Middle frontal gyrus (tissue), 1 donor: ENCODE measurements around the gene MMRN1.

ENCODE experiments used
- DNase-seq: peaks from one replicate; pipeline ENCODE4 v3.0.0-alpha.2; 2015; ENCODE audit warnings: low spot score; ENCODE audit errors: extremely low spot score

The MMRN1 gene

DNA sequence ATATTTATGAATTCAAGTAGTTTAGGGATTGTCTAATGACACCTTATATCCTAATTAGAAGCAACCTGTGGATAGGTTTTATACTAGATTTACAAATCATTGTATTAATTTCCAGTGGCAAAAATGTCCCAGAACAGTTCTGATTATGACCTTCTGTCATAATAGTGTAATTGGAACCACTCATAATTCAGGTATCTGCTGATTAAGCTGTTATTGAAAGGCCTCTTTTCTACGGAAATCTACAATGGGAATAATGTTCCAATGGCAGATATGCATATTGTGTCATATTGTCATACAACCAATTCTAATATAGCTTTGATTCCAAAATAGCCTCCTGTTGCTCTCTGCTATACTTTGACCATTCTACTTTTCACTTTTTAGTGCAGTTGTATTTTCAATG, 19.0 kb downstream of the MMRN1 start:
- no peak for DNase-seq

DNA sequence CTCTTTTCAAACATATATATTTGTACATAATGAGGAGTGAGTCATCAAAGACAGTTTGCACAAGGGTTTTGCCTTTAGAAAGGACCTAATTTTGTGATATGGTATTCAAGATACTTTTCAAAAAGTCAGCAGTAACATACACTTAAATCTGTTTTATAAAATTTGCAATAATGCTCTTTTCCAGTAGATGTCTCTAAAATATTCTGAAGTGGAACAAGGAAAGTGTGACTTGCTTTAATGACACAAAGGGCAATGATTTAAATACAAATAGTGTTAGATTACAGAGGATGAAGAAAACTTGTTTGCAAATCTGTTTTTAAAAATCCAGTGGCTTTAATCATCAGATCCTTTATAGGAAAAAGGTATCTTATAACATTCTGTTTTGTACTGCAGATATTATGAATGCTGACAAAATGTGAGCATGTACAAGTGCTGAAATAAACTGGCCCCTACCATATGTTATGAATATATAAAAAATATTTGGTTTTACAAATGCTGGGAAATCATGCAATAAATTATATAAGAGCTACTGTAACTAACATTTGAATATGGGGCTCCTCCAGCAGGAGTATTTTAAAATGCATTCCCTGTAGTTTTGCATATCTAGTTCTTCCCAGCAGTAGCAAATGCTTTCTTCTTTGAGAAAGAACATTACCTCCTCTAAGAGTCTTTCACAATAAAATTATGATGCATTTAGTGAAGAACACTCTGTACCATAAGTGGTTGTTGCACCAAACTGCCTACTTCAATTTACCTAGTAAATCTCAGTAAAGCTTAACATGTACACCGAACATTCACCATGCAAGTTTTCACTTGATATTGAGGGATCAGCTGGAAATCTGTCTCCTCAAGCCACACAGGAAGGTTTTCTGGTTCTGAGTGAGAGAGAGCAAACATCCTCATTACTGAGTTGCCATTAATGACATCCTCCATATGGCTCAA, 20.2 kb downstream of the MMRN1 start:
- DNase-seq, result no peak

DNA sequence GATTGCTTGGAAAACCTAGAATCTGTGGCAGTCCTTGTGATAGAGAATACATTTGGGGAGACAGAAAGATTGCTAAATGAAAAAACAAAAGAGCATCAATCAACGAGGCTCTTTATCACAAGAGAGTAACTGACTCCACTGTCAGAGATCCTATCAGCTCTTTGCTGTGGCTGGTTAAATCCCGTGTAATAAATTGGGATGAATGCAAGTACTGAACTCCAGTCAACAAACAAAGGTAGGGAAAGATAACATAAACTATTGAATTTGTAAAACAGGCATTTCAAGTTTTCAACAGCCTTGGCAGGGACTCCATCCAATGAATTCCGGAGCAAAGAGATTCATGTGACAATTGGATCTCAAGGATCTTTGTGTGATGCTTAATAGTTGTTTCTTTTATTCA, 21.3 kb downstream of the MMRN1 start:
- DNase-seq, result no peak

DNA sequence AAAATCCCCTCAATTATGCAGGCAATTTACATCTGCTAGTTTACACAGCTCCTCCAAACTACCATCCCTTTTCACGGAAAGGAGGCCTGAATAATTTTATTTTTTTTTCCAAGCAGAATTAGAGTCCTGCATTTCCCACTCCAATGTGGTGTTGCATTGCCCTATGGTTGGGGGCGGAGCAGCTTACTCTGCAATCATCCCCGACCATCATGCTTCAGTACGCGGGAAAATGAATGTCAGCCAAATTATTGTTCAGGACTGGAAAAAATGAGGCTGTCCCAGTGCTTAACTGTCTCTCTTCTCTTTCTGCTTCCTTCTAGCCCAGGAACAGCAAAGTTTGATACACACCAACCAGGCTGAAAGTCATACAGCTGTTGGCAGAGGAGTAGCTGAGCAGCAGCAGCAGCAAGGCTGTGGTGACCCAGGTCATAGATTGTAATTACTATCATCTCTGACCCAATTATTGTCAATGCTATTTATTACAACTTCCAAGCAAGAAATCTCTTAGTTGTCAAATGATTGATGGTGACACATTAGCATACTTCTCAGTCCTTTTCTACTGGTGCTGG, 28.3 kb downstream of the MMRN1 start:
- DNase-seq, result no peak

DNA sequence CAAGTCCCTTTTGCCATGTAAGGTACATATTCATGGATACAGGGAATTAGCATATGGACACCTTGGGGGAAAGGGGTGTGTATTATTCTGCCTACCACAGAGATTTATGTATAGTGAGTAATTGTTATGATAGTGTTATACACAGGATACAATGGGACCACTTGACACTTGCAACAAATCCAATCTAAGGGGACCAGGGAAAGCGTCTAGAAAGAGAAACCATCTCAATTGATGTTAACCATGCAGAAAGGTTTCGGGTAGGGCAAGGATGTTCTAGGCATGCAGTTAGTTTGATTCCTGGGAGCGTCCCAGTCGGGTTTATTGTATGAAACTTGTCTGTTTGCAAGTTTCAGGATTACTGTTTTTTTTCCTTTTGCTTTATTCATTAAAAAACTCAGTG, 34.2 kb downstream of the MMRN1 start:
- no peak for DNase-seq

DNA sequence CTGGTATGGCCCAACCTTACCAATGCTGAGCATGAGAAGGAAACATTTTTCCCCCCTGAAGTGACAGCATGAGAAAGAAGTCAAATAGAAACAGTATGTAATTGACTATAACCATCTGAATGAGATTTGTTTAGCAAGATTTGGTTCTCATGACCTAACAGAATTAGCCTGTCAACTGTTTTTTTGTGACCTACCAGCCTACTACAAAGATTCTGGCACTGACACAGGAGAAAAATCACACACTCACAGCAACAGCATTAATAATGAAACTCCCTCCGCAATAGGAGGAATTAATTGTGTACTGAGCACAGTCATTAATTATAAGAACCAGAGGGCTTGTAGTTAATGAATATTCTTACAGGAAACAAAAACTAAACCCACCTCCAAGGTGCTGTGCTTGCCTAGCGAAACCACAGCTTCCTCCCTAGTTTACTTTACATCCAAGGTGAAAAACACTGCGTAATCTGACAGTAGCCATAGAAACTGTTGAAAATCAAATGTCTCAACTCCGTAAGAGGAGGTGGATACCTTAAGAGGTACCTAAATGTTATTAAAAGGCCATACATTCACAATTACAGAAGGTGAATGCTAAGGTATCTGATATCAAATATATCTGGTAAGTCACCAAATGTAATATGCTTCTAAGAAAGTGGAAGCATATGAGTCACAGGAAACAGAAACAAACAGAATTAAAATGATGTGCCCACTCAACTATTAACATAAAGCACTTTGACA, 34.9 kb downstream of the MMRN1 start:
- DNase-seq, result no peak

DNA sequence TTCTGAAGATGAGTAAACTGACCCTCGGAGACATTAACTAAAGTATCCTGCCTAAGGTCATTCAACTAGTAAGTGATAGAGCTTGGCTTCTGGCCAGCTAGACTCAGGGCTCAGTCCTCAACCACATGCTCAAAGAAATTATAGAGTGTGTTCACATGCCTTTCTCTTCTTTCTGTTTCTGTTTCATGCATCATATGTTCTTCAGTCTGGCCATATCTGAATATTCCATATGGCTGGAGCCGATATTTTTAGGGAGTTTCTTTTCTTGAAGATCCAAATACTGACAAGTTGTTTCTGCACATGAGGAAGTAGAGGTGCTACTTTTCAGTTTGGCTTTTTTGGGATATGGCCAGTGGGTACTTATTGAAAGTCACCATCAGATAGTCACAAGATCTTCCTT, 44.9 kb downstream of the MMRN1 start:
- no peak for DNase-seq

DNA sequence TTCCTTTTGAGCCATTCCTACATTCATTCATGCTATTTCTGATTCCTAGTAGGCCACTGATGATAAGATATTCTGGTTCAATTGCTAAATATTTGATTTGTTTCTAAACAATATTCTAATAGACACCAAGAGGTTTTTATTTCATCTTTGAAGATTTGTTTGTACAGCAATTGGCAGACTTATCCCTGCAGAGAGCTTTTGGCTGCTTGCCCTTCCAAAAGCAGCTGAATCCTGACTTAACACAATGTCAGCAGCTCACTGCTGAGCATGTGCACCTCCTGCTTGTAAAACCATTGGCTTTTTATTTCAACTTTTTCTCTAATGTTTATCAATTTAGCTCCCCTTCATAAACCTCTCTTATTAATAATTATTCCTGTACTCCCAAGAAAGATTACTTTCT, 45.3 kb downstream of the MMRN1 start:
- no peak for DNase-seq

DNA sequence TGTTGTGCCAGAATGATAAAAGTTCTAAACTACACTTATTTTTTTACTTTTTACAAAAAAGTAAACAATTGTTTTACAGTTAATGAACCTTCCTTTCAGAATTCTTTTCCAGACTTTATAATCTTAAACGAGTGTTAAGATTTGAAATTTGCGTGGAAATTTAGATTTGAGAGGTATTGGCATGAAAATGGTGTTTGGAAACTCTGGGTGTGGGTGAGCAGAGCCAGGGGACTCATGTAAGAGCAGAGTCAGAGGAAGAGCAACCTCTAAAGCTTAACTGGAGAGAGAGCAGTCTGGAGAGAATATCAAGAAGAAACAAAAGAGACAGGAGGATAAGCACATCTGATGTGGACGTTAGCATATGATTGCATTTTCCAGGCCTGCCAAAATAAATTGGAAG, 48.2 kb downstream of the MMRN1 start:
- DNase-seq, result no peak

DNA sequence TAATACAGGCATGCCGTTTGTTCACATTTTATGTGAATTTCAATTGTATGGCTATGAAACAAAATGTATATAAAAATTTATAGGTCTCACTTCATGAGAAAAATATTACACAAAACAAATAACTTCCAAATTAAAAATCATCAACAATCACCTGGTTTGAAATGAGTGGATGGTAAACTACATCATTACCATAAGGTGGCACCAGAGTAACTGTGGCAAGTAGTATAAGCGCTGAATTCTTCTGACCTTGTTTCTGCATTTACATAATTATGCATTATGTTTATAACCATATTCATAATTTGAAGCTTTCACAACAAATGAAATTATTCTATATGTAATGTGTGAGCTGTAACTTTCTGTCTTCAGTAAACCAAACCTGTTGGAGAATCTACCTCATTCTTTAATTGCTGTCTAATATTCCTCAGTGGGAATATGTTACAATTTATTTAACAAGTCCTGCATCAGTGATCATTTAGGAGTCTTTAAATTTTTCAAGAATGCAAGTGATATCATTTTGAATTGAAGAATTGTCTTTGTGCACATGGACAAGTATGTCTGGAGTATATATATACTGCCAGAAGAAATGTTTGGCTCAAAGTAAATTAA, 55.2 kb downstream of the MMRN1 start:
- DNase-seq, result no peak

DNA sequence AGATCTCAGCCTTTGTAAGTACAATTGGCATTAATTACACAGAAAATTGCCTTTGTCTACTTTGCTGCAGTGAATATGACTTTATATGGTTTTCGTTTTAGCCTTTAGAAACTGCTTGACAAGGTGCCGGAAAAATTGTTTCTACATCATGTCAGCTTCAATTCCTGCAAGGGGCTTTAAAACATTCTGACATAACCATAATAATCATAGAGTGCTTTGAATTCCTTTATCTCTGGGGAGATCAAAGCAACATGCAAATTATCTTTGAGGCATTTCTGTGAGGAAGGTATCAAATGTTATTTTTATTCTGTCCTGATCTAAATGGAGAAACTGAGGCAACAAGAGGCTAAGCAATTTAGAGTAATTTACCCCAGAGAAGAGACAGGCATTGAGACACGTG, 57.8 kb downstream of the MMRN1 start:
- DNase-seq, result no peak

DNA sequence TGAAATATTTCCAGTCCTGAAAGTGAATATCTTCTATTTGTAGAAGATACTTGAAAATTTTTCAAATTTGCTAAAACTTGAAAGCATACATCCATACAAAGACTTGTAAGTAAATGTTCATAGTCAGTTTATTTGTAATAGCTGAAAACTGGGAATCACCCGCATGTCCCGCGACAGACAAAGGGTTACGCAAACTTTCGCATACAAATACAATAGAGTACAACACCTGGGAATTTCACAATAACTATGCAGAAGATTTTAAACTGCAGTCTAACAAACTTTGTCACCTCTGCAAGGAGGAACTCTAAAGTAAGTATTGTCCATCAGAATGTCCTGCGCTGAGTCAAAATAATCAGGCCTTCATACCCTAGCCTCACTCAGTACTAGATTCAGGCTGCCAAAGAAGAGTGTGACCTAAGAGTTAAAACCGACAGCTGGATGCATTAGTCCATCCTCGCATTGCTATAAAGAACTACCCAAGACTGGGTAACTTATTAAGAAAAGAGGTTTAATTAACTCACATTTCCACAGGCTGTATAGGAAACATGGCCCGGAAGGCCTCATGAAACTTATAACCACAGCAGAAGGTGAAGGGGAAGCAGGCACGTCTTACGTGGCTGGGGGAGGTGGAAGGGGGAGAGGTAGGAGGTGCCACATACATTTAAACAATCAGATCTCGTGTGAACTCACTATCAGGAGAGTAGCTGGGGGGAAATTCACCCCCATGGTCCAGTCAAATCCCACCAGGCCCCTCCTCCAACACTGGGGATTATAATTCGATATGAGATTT, 60.4 kb downstream of the MMRN1 start:
- DNase-seq, result no peak

DNA sequence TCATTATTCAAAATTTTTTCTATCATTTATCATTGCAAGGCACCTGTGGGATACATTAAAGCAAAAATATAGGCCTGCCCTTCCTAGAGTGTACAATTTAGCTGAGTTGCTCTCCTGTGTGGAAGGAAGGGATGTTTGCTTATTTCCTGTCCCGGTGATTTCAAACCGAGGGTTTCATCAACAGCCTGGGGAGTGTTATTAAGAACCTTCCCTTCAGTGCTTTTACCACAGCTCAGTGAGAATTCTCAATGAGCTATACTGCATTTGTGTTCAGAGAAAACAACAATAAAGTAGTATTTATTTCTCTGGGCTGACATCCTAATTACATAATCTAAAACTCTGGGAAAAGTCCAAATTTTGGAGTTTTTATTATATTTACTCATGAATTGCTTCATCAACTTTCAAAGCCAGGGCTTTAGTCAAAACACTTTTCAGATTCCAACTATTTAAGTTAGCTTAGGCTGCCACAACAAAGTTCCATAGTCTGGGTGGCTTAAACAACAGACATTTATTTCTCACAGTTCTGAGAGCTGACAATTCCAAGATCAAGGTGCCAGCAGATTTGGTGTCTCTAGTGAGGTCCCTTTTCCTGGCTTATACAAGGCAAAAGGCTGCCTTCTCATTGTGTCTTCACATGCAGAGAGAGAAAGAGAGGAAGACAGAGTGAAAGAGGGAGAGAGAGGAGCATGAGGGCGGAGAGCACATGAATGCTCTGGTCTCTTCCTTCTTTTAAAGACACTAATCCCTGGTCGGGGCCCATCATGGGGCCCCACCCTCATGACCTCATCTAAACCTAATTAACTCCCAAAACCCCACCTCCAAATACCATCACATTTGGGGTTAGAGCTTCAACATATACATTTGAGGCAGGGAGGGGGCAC, 62.6 kb downstream of the MMRN1 start:
- DNase-seq, result no peak

DNA sequence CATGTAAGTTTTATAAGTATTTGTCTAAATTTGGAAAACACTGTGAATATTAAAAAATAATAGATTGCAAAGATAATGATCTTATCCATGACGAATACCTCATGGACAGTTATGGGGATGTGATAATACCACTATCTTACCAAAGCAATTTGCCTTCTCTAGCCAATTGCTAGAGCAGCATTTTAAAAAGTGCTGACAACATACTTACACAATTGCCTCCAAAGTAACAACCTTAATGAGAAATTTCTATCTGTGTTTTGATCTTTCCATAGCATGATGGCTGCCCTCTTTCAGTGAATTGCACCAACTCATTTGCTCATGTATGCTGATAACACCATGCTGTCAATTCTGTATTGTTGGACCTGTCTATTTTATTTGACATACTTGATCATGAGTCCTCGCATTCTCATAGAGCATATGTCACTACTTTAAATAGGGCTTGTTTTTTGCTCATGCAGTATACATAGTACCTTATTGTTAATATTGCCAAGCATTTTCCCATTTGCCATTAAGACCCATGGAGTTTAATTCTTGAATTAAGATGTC, 87.2 kb downstream of the MMRN1 start:
- DNase-seq, result no peak

DNA sequence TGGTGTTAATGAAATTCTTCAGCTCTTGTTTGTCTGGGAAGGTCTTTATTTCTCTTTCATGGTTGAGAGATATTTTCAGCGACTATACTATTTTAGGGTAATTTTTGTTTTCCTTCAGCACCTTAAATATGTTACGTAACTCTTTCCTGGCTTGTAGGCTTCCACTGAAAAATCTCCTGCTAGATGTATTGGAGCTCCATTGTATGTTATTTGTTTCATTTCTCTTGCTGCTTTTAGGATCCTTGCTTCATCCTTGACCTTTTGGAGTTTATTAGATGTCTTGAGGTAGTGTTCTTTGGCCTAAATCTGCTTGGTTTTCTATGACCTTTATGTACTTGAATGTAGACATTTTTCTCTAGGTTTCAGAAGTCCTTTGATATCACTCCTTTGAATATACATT, 93.6 kb downstream of the MMRN1 start:
- no peak for DNase-seq

DNA sequence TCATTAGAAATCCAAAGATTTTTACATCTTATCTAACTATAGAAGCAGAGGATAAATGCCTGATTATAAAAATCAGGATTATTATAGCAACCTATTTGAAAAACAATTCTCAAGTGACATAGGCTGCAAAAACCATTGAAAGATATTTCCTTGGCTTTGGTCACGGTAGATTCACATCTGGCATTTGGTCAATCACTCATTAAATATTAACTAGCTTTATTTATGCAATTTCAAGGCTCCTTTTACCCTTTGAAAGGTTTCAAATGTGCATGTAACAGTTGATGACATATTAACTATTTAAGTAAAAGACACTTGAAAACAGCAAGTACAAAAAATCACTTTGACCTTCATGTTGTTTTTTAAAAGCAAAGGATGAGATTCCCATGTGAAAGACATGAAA, 98.1 kb downstream of the MMRN1 start:
- no peak for DNase-seq

DNA sequence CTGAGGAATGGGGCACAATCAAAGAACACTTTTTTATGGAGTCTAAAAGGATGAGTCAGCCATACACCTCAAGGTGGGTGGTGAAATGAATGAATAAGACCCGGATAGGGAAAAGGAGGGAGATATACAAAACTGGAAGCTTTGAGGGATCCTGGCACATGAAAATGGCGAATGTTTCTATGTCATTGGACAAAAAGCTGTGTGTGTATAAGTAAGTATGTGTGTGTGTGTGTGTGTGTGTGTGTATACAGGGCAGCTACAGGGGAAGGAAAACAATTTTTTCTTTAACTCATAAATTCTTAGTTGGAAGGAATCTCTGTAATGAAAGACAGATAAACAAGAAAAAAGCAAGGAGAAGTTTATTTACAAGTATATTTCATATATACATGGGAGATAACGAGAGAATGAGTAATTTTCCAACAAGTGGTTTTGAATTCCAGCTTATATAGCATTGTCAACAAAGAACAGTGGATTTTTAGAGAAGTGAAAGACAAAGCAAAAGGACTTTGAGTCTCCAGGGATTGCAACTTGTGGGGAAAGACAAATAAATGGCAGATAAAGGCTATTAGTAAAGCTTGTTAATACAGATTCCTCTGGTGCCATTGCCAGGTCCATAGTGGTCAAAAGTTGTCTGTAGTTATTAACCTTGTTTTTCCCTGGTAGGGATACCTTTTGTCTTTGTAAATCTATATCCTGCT, 99.7 kb downstream of the MMRN1 start:
- DNase-seq, result no peak

DNA sequence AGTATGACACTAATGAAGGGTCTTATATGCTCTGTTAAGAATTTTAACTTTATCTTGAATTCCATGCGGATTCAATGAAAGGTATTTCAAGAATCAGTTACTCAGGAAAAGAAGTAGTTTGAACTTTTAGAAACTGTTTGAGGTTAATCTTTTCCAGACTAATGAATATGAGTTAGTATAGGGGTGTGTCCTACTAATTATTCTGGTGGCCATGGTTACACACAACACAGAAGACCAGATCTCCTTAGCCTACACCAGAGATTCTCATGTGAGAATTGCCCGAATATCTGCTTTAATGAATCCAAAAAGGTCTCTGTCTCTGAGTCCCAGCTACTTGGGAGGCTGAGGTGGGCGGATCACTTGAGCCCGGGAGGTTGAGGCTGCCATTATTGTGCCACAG, 100.4 kb downstream of the MMRN1 start:
- DNase-seq, result no peak

DNA sequence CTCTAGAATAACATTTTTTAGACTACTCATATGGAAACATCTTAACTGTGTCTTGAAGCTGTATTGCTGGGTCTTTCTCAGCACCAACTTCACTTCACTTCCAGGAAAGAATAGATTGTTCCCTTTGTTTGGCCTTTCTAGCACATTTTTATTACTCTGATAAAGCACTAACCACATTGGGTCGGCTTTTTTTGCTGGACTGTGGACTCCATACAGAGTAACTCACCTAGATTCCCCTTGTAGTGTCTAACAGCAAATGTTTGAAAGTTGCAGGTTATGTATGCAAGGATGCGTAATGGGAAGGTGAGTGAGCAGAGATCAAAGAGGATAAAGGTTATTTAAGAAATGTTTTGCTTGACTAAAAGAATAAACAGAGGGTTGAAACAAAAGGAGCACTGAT, 101.2 kb downstream of the MMRN1 start:
- DNase-seq, result no peak
